CD14-positive monocyte (primary cell): ENCODE measurements around the gene ILK. TPM values are rescaled to one million over a fixed set of nuclear protein-coding genes. Genes with fewer than 3 reads are reported as not detected.

Source experiments
- DNase-seq, 3 donors: peaks; one replicate each; pipeline ENCODE4 v3.0.0-alpha.2; 2011 to 2022
- H2AFZ ChIP-seq: 2 replicates; pipeline ENCODE4 v1.6.0; 2012; ENCODE audit warnings: mild to moderate bottlenecking, low read depth, low read length, inconsistent platforms; ENCODE audit not compliant: insufficient read depth, poor library complexity, severe bottlenecking
- H3K27ac ChIP-seq, 2 donors: 1 replicate in 1 of 2; 2 replicates in 1 of 2; pipeline ENCODE4 v1.5.1; 2012 to 2013; ENCODE audit warnings: low read length in 2 of 2, control low read depth in 1 of 2, inconsistent platforms in 1 of 2, low read depth in 1 of 2, mild to moderate bottlenecking in 1 of 2
- H3K27me3 ChIP-seq, 2 donors: one replicate each; pipeline versions ENCODE4 v1.6.0 to v1.6.1; 2011 to 2013; ENCODE audit warnings: low read length in 2 of 2; ENCODE audit not compliant: control insufficient read depth in 2 of 2, insufficient read depth in 2 of 2
- H3K36me3 ChIP-seq, 2 donors: replicated peaks in 1 of 2; 1 replicate in 1 of 2; 2 replicates in 1 of 2; pipeline versions ENCODE4 v1.5.1 to v1.6.1; 2012 to 2013; ENCODE audit warnings: low read length in 2 of 2, control low read depth in 1 of 2, inconsistent platforms in 1 of 2, mild to moderate bottlenecking in 1 of 2; ENCODE audit not compliant: insufficient read depth in 2 of 2, control insufficient read depth in 1 of 2
- H3K4me1 ChIP-seq, 2 donors: 1 replicate in 1 of 2; 2 replicates in 1 of 2; pipeline versions ENCODE4 v1.5.1 to v1.6.1; 2012 to 2013; ENCODE audit warnings: low read length in 2 of 2, control low read depth in 1 of 2, inconsistent platforms in 1 of 2, mild to moderate bottlenecking in 1 of 2, moderate library complexity in 1 of 2; ENCODE audit not compliant: insufficient read depth in 2 of 2, control insufficient read depth in 1 of 2
- H3K4me2 ChIP-seq: replicated peaks from 2 replicates; pipeline ENCODE3; 2012; ENCODE audit warnings: low read length, moderate library complexity, mild to moderate bottlenecking; ENCODE audit not compliant: poor library complexity, severe bottlenecking; ENCODE audit errors: extremely low read depth
- H3K4me3 ChIP-seq, 3 experiments: fragments of 200-600 bp in 1 of 3; sonication (generic) in 1 of 3; replicated peaks in 1 of 3; 1 replicate in 2 of 3; 2 replicates in 1 of 3; pipeline ENCODE4 v1.5.1; 2011 to 2013; ENCODE audit warnings: low read length in 3 of 3, mild to moderate bottlenecking in 3 of 3, control low read depth in 2 of 3, low read depth in 2 of 3, inconsistent platforms in 1 of 3, moderate library complexity in 1 of 3
- H3K79me2 ChIP-seq: 2 replicates; pipeline ENCODE4 v1.6.0; 2012; ENCODE audit warnings: mild to moderate bottlenecking, control low read depth, inconsistent platforms, low read length, moderate library complexity; ENCODE audit not compliant: insufficient read depth
- H3K9ac ChIP-seq: 2 replicates; pipeline ENCODE4 v1.6.0; 2017; ENCODE audit warnings: low read length, mild to moderate bottlenecking; ENCODE audit not compliant: insufficient read depth, poor library complexity, severe bottlenecking
- H3K9me3 ChIP-seq, 2 donors: replicated peaks in 1 of 2; 1 replicate in 1 of 2; 2 replicates in 1 of 2; pipeline versions ENCODE4 v1.5.1 to v1.6.1; 2012 to 2013; ENCODE audit warnings: low read length in 2 of 2, control low read depth in 1 of 2; ENCODE audit not compliant: control insufficient read depth in 1 of 2, insufficient read depth in 1 of 2
- H4K20me1 ChIP-seq: 2 replicates; pipeline ENCODE4 v1.6.0; 2012; ENCODE audit warnings: mild to moderate bottlenecking, low read length, control low read depth, moderate library complexity; ENCODE audit not compliant: insufficient read depth
- H3K27ac Mint-ChIP-seq, 7 donors: one replicate each; pipeline ENCODE4 v1.8.0; 2020; ENCODE audit warnings: mild to moderate bottlenecking in 7 of 7, mixed read lengths in 7 of 7, moderate library complexity in 6 of 7, inconsistent platforms in 2 of 7
- H3K27me3 Mint-ChIP-seq, 3 donors: one replicate each; pipeline ENCODE4 v1.8.0; 2021 to 2022; ENCODE audit warnings: low read depth in 3 of 3, mild to moderate bottlenecking in 3 of 3, mixed read lengths in 3 of 3, moderate library complexity in 3 of 3, inconsistent platforms in 1 of 3
- H3K36me3 Mint-ChIP-seq, 2 donors: one replicate each; pipeline ENCODE4 v1.8.0; 2020; ENCODE audit warnings: mixed read lengths in 2 of 2, inconsistent platforms in 1 of 2, mild to moderate bottlenecking in 1 of 2
- H3K4me1 Mint-ChIP-seq: one replicate; pipeline ENCODE4 v1.8.0; 2020; ENCODE audit warnings: mild to moderate bottlenecking, mixed read lengths
- H3K4me3 Mint-ChIP-seq, 2 donors: one replicate each; pipeline ENCODE4 v1.8.0; 2020; ENCODE audit warnings: mild to moderate bottlenecking in 2 of 2, mixed read lengths in 2 of 2, moderate library complexity in 1 of 2
- H3K9me3 Mint-ChIP-seq, 7 donors: one replicate each; pipeline ENCODE4 v1.8.0; 2020 to 2022; ENCODE audit warnings: mixed read lengths in 7 of 7, mild to moderate bottlenecking in 6 of 7, moderate library complexity in 6 of 7, inconsistent platforms in 2 of 7
- CTCF ChIP-seq: fragments of 200-600 bp; IDR thresholded peaks from one replicate; pipeline ENCODE4 v1.8.0; 2022; ENCODE audit warnings: antibody characterized with exemption, mild to moderate bottlenecking
- WGBS: methylation state at CpG from one replicate; pipeline ENCODE4 v1.1.5; 2013; ENCODE audit warnings: missing lambda C conversion rate; ENCODE audit not compliant: insufficient coverage; 5-methylcytosine and 5-hydroxymethylcytosine counted together
- intact Hi-C, 2 donors: fragments of 100-400 bp; cut with micrococcal nuclease; formaldehyde crosslinking; loops; one replicate each; pipeline versions ENCODE4 v1.15.0 to v1.15.1; 2023
- polyA plus RNA-seq, 3 donors: library from polyadenylated mRNA; depleted of rRNA in 1 of 3; unstranded in 2 of 3; stranded (reverse) in 1 of 3; fragments of 300-500 nt in 2 of 3; fragments of >200 nt in 1 of 3; fragmentation: Illumina TruSeq in 2 of 3; gene quantifications; 1 replicate in 2 of 3; 2 replicates in 1 of 3; pipeline ENCODE4 v1.2.3, GENCODE V29; 2012 to 2021

ILK gene
- polyA plus RNA-seq, 3 donors: 165 to 271 (median 250) TPM

GRCh38 chr11:6557063-6557462 is 46.5 kb upstream of the ILK start:
- peaks cover 0 to 1% (median 0%) of the 10 kb centered on the region in 3 donors for H3K27me3 Mint-ChIP-seq
- peaks cover 2 to 3% of the 10 kb centered on the region in 2 donors for H3K36me3 Mint-ChIP-seq

GRCh38 chr11:6557761-6558674 is 45.6 kb upstream of the ILK start:
- Mint-ChIP-seq H3K9me3 (no peaks in the 10 kb centered on the region), H3K4me3 (no peak overlapping the region), H3K4me1 (no peaks in the 10 kb centered on the region), H3K27me3 (peaks cover 0 to 1% (median 0%) of the 10 kb centered on the region in 3 donors), H3K36me3 (peaks cover 2 to 3% of the 10 kb centered on the region in 2 donors), H3K27ac (peak overlapping the region in 1 of 7 donors; percentile 37)
- H3K9ac ChIP-seq: no peak overlapping the region
- H3K79me2 ChIP-seq: no peaks in the 10 kb centered on the region
- H3K4me2 ChIP-seq: no peak overlapping the region
- H4K20me1 ChIP-seq: no peaks in the 10 kb centered on the region
- no peak for DNase-seq
- no peak overlapping the region for H2AFZ ChIP-seq
- no peaks in the 10 kb centered on the region for H3K9me3 ChIP-seq
- no peaks in the 10 kb centered on the region for H3K4me1 ChIP-seq
- no peaks in the 10 kb centered on the region for H3K27me3 ChIP-seq
- intact Hi-C loops: no loop called here
- no peak overlapping the region for H3K4me3 ChIP-seq
- WGBS: 98% methylated on average over 13 of the region's 14 CpGs
- H3K36me3 ChIP-seq: no peaks in the 10 kb centered on the region
- no peak for TF ChIP-seq CTCF
- H3K27ac ChIP-seq: no peak overlapping the region

More at GRCh38 chr11:6557063-6557462, 46.5 kb upstream of the ILK start:
- H3K9me3 ChIP-seq: no peaks in the 10 kb centered on the region
- no peak for TF ChIP-seq CTCF
- no peak overlapping the region for H3K27ac ChIP-seq
- intact Hi-C loops: no loop called here
- H2AFZ ChIP-seq: no peak overlapping the region
- no peak overlapping the region for H3K4me3 ChIP-seq
- no peak for DNase-seq
- Mint-ChIP-seq H3K4me3 (no peak overlapping the region), H3K27ac (peak overlapping the region in 1 of 7 donors; percentile 33), H3K4me1 (no peaks in the 10 kb centered on the region), H3K9me3 (no peaks in the 10 kb centered on the region)
- H3K36me3 ChIP-seq: no peaks in the 10 kb centered on the region
- no peaks in the 10 kb centered on the region for H3K4me1 ChIP-seq
- no peak overlapping the region for H3K9ac ChIP-seq
- no peaks in the 10 kb centered on the region for H3K27me3 ChIP-seq
- H3K79me2 ChIP-seq: no peaks in the 10 kb centered on the region
- no peaks in the 10 kb centered on the region for H4K20me1 ChIP-seq
- no peak overlapping the region for H3K4me2 ChIP-seq
- WGBS: 96% methylated on average over 10 of the region's 11 CpGs
